ENCODE data around the gene ADTRP. TPM values are rescaled to one million over a fixed set of nuclear protein-coding genes. Genes with fewer than 3 reads are reported as not detected.

ADTRP gene
- total and polyA plus RNA-seq, 10 of the 15 experiments (the other 5 are each of a cell fraction or from before 2014, with no cell fraction given): 0.10 to 2.6 (median 2.1) TPM

DNA sequence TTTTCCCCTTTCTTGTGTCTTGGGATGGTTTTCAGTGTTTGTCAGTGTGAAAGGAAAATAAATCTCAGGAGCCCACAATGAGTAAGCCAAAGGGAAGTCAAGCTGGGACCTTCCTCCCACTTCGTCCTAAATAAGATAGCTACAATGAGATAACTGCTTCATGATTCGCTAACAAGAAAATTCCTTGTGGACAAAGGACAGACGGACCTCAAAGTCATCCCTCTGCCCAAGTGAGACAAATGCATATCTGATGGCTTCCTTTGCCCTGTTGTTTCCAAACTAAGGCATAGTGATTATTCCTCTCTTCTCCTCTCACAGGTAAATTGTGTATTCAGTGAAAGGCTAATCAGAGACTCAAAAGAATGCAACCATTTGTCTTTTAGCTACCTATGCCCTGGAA is 26.1 kb upstream of the ADTRP start:
- SMC1A ChIA-PET (ENCODE audit: uncharacterized antibody, unreplicated experiment): interaction anchor here (0.7 to 2.7 kb wide), 5 partner anchors 10 to 96 kb away, joined by 3 to 10 read pairs (median 3); no protein-coding TSS in a partner anchor

More for the DNA sequence above, 26.1 kb upstream of the ADTRP start:
- Histone ChIP-seq H2AFZ (ENCODE audit: control insufficient read depth, low read depth, low read length) (no peak overlapping the region), H3K36me3 (ENCODE audit: control insufficient read depth in 2 of 2, insufficient read depth in 2 of 2, low read length in 1 of 2) (no peaks in the 10 kb centered on the region), H3K4me1 (ENCODE audit: control insufficient read depth, insufficient read depth, low read length) (peaks cover 6% of the 10 kb centered on the region; the same call in 1 of the 2 replicates), H3K4me3 (no peak overlapping the region), H3K4me2 (ENCODE audit: control insufficient read depth, insufficient read depth) (no peak overlapping the region), H3K79me2 (ENCODE audit: control insufficient read depth, insufficient read depth, low read length) (no peaks in the 10 kb centered on the region), H3K27ac (ENCODE audit: control insufficient read depth, insufficient read depth) (no peak overlapping the region), H4K20me1 (ENCODE audit: control insufficient read depth, insufficient read depth) (no peaks in the 10 kb centered on the region), H3K9ac (ENCODE audit: control insufficient read depth, insufficient read depth, low read length) (no peak overlapping the region), H3K9me3 (replicated peaks; ENCODE audit: control insufficient read depth, insufficient read depth, low read length) (no peaks in the 10 kb centered on the region; the same call in 2 of the 3 replicates), H3K27me3 (replicated peaks in 1 of 2; ENCODE audit: control insufficient read depth in 2 of 2, insufficient read depth in 2 of 2, low read length in 1 of 2) (no peaks in the 10 kb centered on the region)
- CTCF ChIA-PET: interaction anchor here (1.2 to 1.7 kb wide), 2 partner anchors 10 to 20 kb away, joined by 3 to 4 read pairs; no protein-coding TSS in a partner anchor
- DNase-seq (ENCODE audit: low read depth, low spot score) (no peak), ATAC-seq (no peak), FAIRE-seq (no peak)
- WGBS (ENCODE audit: insufficient coverage, insufficient replicate concordance, low lambda C conversion rate, missing lambda C conversion rate): 73% methylated on average over 3 of the region's 3 CpGs
- intact Hi-C loops (cut with micrococcal nuclease; ENCODE audit: unreplicated experiment) (no loop called here), in situ Hi-C loops (cut with MboI) (no loop called here)
- TF ChIP-seq KLF5 (IDR thresholded peaks at IDR 0.05; ENCODE audit: partially characterized antibody): no peak
- no peak for TF ChIP-seq BACH1 (IDR thresholded peaks at IDR 0.05; ENCODE audit: borderline replicate concordance)
- TF ChIP-seq, protein P1, sequence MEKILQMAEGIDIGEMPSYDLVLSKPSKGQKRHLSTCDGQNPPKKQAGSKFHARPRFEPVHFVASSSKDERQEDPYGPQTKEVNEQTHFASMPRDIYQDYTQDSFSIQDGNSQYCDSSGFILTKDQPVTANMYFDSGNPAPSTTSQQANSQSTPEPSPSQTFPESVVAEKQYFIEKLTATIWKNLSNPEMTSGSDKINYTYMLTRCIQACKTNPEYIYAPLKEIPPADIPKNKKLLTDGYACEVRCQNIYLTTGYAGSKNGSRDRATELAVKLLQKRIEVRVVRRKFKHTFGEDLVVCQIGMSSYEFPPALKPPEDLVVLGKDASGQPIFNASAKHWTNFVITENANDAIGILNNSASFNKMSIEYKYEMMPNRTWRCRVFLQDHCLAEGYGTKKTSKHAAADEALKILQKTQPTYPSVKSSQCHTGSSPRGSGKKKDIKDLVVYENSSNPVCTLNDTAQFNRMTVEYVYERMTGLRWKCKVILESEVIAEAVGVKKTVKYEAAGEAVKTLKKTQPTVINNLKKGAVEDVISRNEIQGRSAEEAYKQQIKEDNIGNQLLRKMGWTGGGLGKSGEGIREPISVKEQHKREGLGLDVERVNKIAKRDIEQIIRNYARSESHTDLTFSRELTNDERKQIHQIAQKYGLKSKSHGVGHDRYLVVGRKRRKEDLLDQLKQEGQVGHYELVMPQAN (conservative IDR thresholded peaks at IDR 0.05): no peak
- TF ChIP-seq SMAD5 (IDR thresholded peaks at IDR 0.05; ENCODE audit: low read depth): no peak
- no peak for TF ChIP-seq SP1 (IDR thresholded peaks at IDR 0.05; ENCODE audit: low read depth, low read length)
- no peak for TF ChIP-seq NRF1 (conservative IDR thresholded peaks at IDR 0.05; ENCODE audit: low read depth, low read length)
- TF ChIP-seq FOS (IDR thresholded peaks at IDR 0.05; ENCODE audit: borderline replicate concordance, extremely low read depth, insufficient read length): no peak
- TF ChIP-seq HDAC6 (IDR thresholded peaks at IDR 0.05; ENCODE audit: unreplicated experiment): no peak
- TF ChIP-seq, protein P2, sequence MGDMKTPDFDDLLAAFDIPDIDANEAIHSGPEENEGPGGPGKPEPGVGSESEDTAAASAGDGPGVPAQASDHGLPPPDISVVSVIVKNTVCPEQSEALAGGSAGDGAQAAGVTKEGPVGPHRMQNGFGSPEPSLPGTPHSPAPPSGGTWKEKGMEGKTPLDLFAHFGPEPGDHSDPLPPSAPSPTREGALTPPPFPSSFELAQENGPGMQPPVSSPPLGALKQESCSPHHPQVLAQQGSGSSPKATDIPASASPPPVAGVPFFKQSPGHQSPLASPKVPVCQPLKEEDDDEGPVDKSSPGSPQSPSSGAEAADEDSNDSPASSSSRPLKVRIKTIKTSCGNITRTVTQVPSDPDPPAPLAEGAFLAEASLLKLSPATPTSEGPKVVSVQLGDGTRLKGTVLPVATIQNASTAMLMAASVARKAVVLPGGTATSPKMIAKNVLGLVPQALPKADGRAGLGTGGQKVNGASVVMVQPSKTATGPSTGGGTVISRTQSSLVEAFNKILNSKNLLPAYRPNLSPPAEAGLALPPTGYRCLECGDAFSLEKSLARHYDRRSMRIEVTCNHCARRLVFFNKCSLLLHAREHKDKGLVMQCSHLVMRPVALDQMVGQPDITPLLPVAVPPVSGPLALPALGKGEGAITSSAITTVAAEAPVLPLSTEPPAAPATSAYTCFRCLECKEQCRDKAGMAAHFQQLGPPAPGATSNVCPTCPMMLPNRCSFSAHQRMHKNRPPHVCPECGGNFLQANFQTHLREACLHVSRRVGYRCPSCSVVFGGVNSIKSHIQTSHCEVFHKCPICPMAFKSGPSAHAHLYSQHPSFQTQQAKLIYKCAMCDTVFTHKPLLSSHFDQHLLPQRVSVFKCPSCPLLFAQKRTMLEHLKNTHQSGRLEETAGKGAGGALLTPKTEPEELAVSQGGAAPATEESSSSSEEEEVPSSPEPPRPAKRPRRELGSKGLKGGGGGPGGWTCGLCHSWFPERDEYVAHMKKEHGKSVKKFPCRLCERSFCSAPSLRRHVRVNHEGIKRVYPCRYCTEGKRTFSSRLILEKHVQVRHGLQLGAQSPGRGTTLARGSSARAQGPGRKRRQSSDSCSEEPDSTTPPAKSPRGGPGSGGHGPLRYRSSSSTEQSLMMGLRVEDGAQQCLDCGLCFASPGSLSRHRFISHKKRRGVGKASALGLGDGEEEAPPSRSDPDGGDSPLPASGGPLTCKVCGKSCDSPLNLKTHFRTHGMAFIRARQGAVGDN (IDR thresholded peaks at IDR 0.05): no peak
- TF ChIP-seq CHD2 (IDR thresholded peaks at IDR 0.05; ENCODE audit: borderline replicate concordance, low read depth, low read length): no peak
- TF ChIP-seq TAF1 (IDR thresholded peaks at IDR 0.05; ENCODE audit: borderline replicate concordance, low read depth, low read length): no peak
- TF ChIP-seq, protein P3, sequence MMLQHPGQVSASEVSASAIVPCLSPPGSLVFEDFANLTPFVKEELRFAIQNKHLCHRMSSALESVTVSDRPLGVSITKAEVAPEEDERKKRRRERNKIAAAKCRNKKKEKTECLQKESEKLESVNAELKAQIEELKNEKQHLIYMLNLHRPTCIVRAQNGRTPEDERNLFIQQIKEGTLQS (IDR thresholded peaks at IDR 0.05; ENCODE audit: borderline replicate concordance, extremely low read depth, low read depth, low read length): no peak
- no peak for TF ChIP-seq SMC3 (IDR thresholded peaks at IDR 0.05; ENCODE audit: borderline replicate concordance, low read length)
- TF ChIP-seq SPI1 (IDR thresholded peaks at IDR 0.05; ENCODE audit: borderline replicate concordance, insufficient read depth, low read depth, low read length): no peak
- POLR2A ChIA-PET: no interaction called here
- no TSS peak for BruUV-seq (replicated peaks)
- RAD21 ChIA-PET (ENCODE audit: unreplicated experiment): interaction anchor here (1.1 kb wide), 1 partner anchor 20 kb away, joined by 3 read pairs; no protein-coding TSS in a partner anchor
